HEK293 (cell line): Measurements from ENCODE around the gene MMP1.

Experiments
- CTCF ChIA-PET: fragments of 350-600 bp; formaldehyde crosslinking; extraction: SDS; loops from one replicate; lab custom pipeline; 2021; ENCODE audit warnings: antibody characterized with exemption; lab: Yijun Ruan, JAX
- POLR2A ChIA-PET: fragments of 300-600 bp; formaldehyde crosslinking; extraction: SDS; loops from one replicate; lab custom pipeline; 2020; ENCODE audit warnings: antibody characterized with exemption, inconsistent platforms; lab: Yijun Ruan, JAX
- H3K27ac ChIP-seq: fragments of 200-500 bp; sonication (Bioruptor generic); 2 replicates; pipeline ENCODE4 v1.5.1; 2014; ENCODE audit warnings: low read depth, low read length, control low read depth, inconsistent platforms; ENCODE audit errors: extremely low read depth
- H3K36me3 ChIP-seq, 2 experiments: fragments of 200-500 bp in 1 of 2; sonication (Bioruptor generic) in 1 of 2; 1 replicate in 1 of 2; 2 replicates in 1 of 2; pipeline ENCODE4 v1.5.1; 2014 to 2017; ENCODE audit warnings: inconsistent platforms in 2 of 2, low read length in 2 of 2; ENCODE audit not compliant: control insufficient read depth in 2 of 2, insufficient read depth in 1 of 2
- H3K4me1 ChIP-seq: fragments of 200-500 bp; sonication (Bioruptor generic); 2 replicates; pipeline ENCODE4 v1.5.1; 2014; ENCODE audit warnings: mild to moderate bottlenecking, low read length, inconsistent platforms; ENCODE audit not compliant: control insufficient read depth, insufficient read depth
- H3K4me3 ChIP-seq: 2 replicates; pipeline ENCODE4 v1.5.1; 2011; ENCODE audit warnings: low read depth, mild to moderate bottlenecking, control low read depth, low read length, moderate library complexity
- H3K9me3 ChIP-seq: fragments of 200-500 bp; sonication (Bioruptor generic); 2 replicates; pipeline ENCODE4 v1.5.1; 2014; ENCODE audit warnings: low read depth, low read length, inconsistent platforms; ENCODE audit not compliant: control insufficient read depth, insufficient read depth
- BCL11B ChIP-seq: fragments of 450-650 bp; formaldehyde crosslinking; IDR thresholded peaks from 2 replicates; pipeline ENCODE4 v1.5.1; 2016; ENCODE audit warnings: low read depth, missing biosample characterization, missing genetic modification characterization
- GFI1B ChIP-seq: fragments of 450-650 bp; formaldehyde crosslinking; IDR thresholded peaks from 2 replicates; pipeline ENCODE4 v1.5.1; 2016; ENCODE audit warnings: missing biosample characterization, missing genetic modification characterization
- KLF17 ChIP-seq: fragments of 450-650 bp; formaldehyde crosslinking; IDR thresholded peaks from 2 replicates; pipeline ENCODE4 v1.5.1; 2016; ENCODE audit warnings: missing biosample characterization, missing genetic modification characterization
- OSR2 ChIP-seq: fragments of 450-650 bp; formaldehyde crosslinking; IDR thresholded peaks from 2 replicates; pipeline ENCODE4 v1.5.1; 2016; ENCODE audit warnings: missing biosample characterization, missing genetic modification characterization
- WT1 ChIP-seq: fragments of 450-650 bp; formaldehyde crosslinking; IDR thresholded peaks from 2 replicates; pipeline ENCODE4 v1.5.1; 2016; ENCODE audit warnings: missing biosample characterization, missing genetic modification characterization
- ZBTB26 ChIP-seq: fragments of 450-650 bp; formaldehyde crosslinking; optimal IDR thresholded peaks from 2 replicates; pipeline ENCODE3; 2016; ENCODE audit warnings: missing biosample characterization, mild to moderate bottlenecking, missing genetic modification characterization
- ZBTB48 ChIP-seq: fragments of 450-650 bp; formaldehyde crosslinking; IDR thresholded peaks from 2 replicates; pipeline ENCODE4 v1.5.1; 2016; ENCODE audit warnings: missing biosample characterization, missing genetic modification characterization
- ZNF169 ChIP-seq: fragments of 450-650 bp; formaldehyde crosslinking; IDR thresholded peaks from 2 replicates; pipeline ENCODE4 v1.5.1; 2016; ENCODE audit warnings: missing biosample characterization, missing genetic modification characterization
- ZNF174 ChIP-seq: fragments of 450-650 bp; formaldehyde crosslinking; IDR thresholded peaks from 2 replicates; pipeline ENCODE4 v1.5.0; 2017; ENCODE audit warnings: missing biosample characterization, mild to moderate bottlenecking, missing genetic modification characterization
- ZNF280D ChIP-seq: fragments of 450-650 bp; formaldehyde crosslinking; IDR thresholded peaks from 2 replicates; pipeline ENCODE4 v1.5.1; 2016; ENCODE audit warnings: missing biosample characterization, missing genetic modification characterization
- ZNF311 ChIP-seq: fragments of 450-650 bp; formaldehyde crosslinking; IDR thresholded peaks from 2 replicates; pipeline ENCODE4 v1.5.1; 2017; ENCODE audit warnings: missing biosample characterization, missing genetic modification characterization, borderline replicate concordance
- ZNF37A ChIP-seq: fragments of 450-650 bp; IDR thresholded peaks from 2 replicates; pipeline ENCODE4 v1.5.1; 2018; ENCODE audit warnings: missing biosample characterization, missing genetic modification characterization
- ZNF513 ChIP-seq: fragments of 450-650 bp; IDR thresholded peaks from 2 replicates; pipeline ENCODE4 v1.5.1; 2018; ENCODE audit warnings: missing biosample characterization, missing genetic modification characterization
- ZNF692 ChIP-seq: fragments of 450-650 bp; formaldehyde crosslinking; IDR thresholded peaks from 2 replicates; pipeline ENCODE4 v1.5.1; 2016; ENCODE audit warnings: missing biosample characterization, missing genetic modification characterization
- ZNF701 ChIP-seq: fragments of 450-650 bp; formaldehyde crosslinking; IDR thresholded peaks from 2 replicates; pipeline ENCODE4 v1.5.1; 2016; ENCODE audit warnings: missing biosample characterization, missing genetic modification characterization
- ZSCAN16 ChIP-seq: fragments of 450-650 bp; formaldehyde crosslinking; IDR thresholded peaks from 2 replicates; pipeline ENCODE4 v1.5.1; 2016; ENCODE audit warnings: missing biosample characterization, missing genetic modification characterization
- TF ChIP-seq, protein P1 (sequence below): fragments of 450-650 bp; formaldehyde crosslinking; IDR thresholded peaks from 2 replicates; pipeline ENCODE4 v1.5.1; 2017; ENCODE audit warnings: missing biosample characterization, mild to moderate bottlenecking, missing genetic modification characterization, moderate library complexity
- TF ChIP-seq, protein P2 (sequence below): fragments of 450-650 bp; IDR thresholded peaks from 2 replicates; pipeline ENCODE4 v1.5.1; 2018; ENCODE audit warnings: missing biosample characterization, mild to moderate bottlenecking, missing genetic modification characterization

MMP1 gene

DNA sequence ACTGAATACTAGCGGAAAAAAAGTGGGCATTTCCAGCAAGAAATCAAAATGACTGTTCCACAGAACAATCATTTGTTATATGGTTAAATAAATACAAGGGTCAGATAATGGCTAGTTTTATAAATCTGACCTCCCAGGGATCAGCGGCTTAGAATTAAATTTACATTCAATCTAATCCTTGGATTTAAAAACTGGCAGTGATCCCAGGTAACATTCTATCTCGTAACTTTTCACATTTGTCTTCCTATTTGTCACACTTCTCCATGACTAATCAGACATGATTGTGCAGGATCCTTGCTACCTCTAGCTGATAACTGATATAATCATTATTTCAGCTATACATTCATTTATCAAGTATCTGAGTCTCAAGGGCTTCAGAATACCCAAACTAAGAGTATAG, 48.3 kb upstream of the MMP1 start (continued):
- no peak for TF ChIP-seq ZNF311 (tag by site-specific recombination)
- TF ChIP-seq, protein P1, sequence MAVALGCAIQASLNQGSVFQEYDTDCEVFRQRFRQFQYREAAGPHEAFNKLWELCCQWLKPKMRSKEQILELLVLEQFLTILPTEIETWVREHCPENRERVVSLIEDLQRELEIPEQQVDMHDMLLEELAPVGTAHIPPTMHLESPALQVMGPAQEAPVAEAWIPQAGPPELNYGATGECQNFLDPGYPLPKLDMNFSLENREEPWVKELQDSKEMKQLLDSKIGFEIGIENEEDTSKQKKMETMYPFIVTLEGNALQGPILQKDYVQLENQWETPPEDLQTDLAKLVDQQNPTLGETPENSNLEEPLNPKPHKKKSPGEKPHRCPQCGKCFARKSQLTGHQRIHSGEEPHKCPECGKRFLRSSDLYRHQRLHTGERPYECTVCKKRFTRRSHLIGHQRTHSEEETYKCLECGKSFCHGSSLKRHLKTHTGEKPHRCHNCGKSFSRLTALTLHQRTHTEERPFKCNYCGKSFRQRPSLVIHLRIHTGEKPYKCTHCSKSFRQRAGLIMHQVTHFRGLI (tag by site-specific recombination): no peak
- TF ChIP-seq, protein P2, sequence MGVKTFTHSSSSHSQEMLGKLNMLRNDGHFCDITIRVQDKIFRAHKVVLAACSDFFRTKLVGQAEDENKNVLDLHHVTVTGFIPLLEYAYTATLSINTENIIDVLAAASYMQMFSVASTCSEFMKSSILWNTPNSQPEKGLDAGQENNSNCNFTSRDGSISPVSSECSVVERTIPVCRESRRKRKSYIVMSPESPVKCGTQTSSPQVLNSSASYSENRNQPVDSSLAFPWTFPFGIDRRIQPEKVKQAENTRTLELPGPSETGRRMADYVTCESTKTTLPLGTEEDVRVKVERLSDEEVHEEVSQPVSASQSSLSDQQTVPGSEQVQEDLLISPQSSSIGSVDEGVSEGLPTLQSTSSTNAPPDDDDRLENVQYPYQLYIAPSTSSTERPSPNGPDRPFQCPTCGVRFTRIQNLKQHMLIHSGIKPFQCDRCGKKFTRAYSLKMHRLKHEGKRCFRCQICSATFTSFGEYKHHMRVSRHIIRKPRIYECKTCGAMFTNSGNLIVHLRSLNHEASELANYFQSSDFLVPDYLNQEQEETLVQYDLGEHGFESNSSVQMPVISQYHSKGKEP (tag by site-specific recombination): no peak
- TF ChIP-seq ZNF513 (tag by site-specific recombination): no peak
- TF ChIP-seq ZNF169 (tag by site-specific recombination): no peak

GRCh38 chr11:102843489-102843888, 45.5 kb upstream of the MMP1 start, which contains the start of gene MMP3:
MMP3 (minus strand) TSS chr11:102843609; CDS start chr11:102843546, 63 bp downstream.
- Histone ChIP-seq H3K9me3 (no peaks in the 10 kb centered on the region), H3K36me3 (no peaks in the 10 kb centered on the region)
- TF ChIP-seq ZBTB48 (tag by site-specific recombination) (no peak), WT1 (no peak), ZBTB26 (tag by site-specific recombination) (no peak), ZSCAN16 (tag by site-specific recombination) (no peak), ZNF37A (tag by site-specific recombination) (no peak), GFI1B (tag by site-specific recombination) (no peak), ZNF701 (tag by site-specific recombination) (no peak), ZNF692 (tag by site-specific recombination) (no peak), BCL11B (no peak)
- TF ChIP-seq, all 188 proteins: peak for 0
- ChIA-PET POLR2A (no interaction called here), CTCF (interaction anchor here (0.9 kb wide), 1 partner anchor 71 kb away, joined by 4 read pairs; no protein-coding TSS in a partner anchor)
- Histone ChIP-seq H3K27ac (no peak within 1 kb of the TSS), H3K4me3 (no peak within 1 kb of the TSS), H3K4me1 (no peaks in the 10 kb centered on the region)

- Histone ChIP-seq H3K36me3 (no peaks in the 10 kb centered on the region), H3K4me3 (no peak overlapping the region), H3K4me1 (no peaks in the 10 kb centered on the region)
- POLR2A ChIA-PET: no interaction called here
- no peak for TF ChIP-seq OSR2 (tag by site-specific recombination)
- TF ChIP-seq KLF17 (tag by site-specific recombination): no peak
- TF ChIP-seq ZNF280D (tag by site-specific recombination): no peak
- no peak for TF ChIP-seq ZNF174 (tag by site-specific recombination)
- TF ChIP-seq ZNF513 (tag by site-specific recombination): no peak
- TF ChIP-seq, all 188 proteins: peak for 0
- CTCF ChIA-PET: no interaction called here
- Histone ChIP-seq H3K27ac (no peak overlapping the region), H3K9me3 (no peaks in the 10 kb centered on the region)
Observed at GRCh38 chr11:102842930-102843329, 45.0 kb upstream of the MMP1 start.
